Skeletal muscle satellite cell (primary cell): Measurements from ENCODE around the gene MAGEA11.
"Not testable (repeated sequence)": the region's sequence is repeated elsewhere in the genome, so short reads cannot be mapped to it uniquely, and the experiment has no call there.

Source experiments
- H3K27me3 ChIP-seq: 2 replicates; pipeline ENCODE4 v1.7.0; 2013; ENCODE audit warnings: low read length; ENCODE audit not compliant: control insufficient read depth, insufficient read depth
- H3K36me3 ChIP-seq: 2 replicates; pipeline ENCODE4 v1.7.0; 2013; ENCODE audit warnings: mild to moderate bottlenecking, control low read depth, low read length; ENCODE audit not compliant: insufficient read depth
- H3K4me1 ChIP-seq: 2 replicates; pipeline ENCODE4 v1.7.0; 2013; ENCODE audit warnings: low read length; ENCODE audit not compliant: control insufficient read depth, insufficient read depth
- H3K4me2 ChIP-seq: 2 replicates; pipeline ENCODE4 v1.7.0; 2013; ENCODE audit warnings: mild to moderate bottlenecking, low read length
- H3K4me3 ChIP-seq: 2 replicates; pipeline ENCODE4 v1.7.0; 2013; ENCODE audit warnings: low read length
- H3K9ac ChIP-seq: 2 replicates; pipeline ENCODE4 v1.7.0; 2013; ENCODE audit warnings: mild to moderate bottlenecking, low read depth, low read length, moderate library complexity
- H3K9me3 ChIP-seq: replicated peaks from 2 replicates; pipeline ENCODE4 v1.7.0; 2013; ENCODE audit warnings: mild to moderate bottlenecking, control low read depth, low read length

Gene MAGEA11

GRCh38 chrX:149692686-149693272 is 19.1 kb upstream of the MAGEA11 start:
- H3K9ac ChIP-seq, H3K4me3 ChIP-seq: not testable (repeated sequence)

GRCh38 chrX:149699761-149700160 is 12.1 kb upstream of the MAGEA11 start:
- no peak overlapping the region for H3K9ac ChIP-seq
- H3K4me3 ChIP-seq, result no peak overlapping the region
- H3K4me1 ChIP-seq, result no peaks in the 10 kb centered on the region
- no peaks in the 10 kb centered on the region for H3K27me3 ChIP-seq
- no peaks in the 10 kb centered on the region for H3K36me3 ChIP-seq
- no peaks in the 10 kb centered on the region for H3K9me3 ChIP-seq
- H3K4me2 ChIP-seq, result no peak overlapping the region

More at GRCh38 chrX:149692686-149693272, 19.1 kb upstream of the MAGEA11 start:
- H3K4me2 ChIP-seq, H3K9me3 ChIP-seq, H3K4me1 ChIP-seq, H3K36me3 ChIP-seq, H3K27me3 ChIP-seq: not testable (repeated sequence)

GRCh38 chrX:149704664-149705063 is 7.2 kb upstream of the MAGEA11 start:
- Histone ChIP-seq H3K4me2 (no peak overlapping the region), H3K9ac (no peak overlapping the region), H3K36me3 (no peaks in the 10 kb centered on the region), H3K4me3 (no peak overlapping the region), H3K27me3 (no peaks in the 10 kb centered on the region), H3K9me3 (no peaks in the 10 kb centered on the region), H3K4me1 (no peaks in the 10 kb centered on the region)

- no peak overlapping the region for H3K4me2 ChIP-seq
- no peaks in the 10 kb centered on the region for H3K9me3 ChIP-seq
- H3K4me3 ChIP-seq, result no peak overlapping the region
- H3K4me1 ChIP-seq, result no peaks in the 10 kb centered on the region
- H3K36me3 ChIP-seq, result no peaks in the 10 kb centered on the region
- no peaks in the 10 kb centered on the region for H3K27me3 ChIP-seq
- H3K9ac ChIP-seq, result no peak overlapping the region
These were observed 4.5 kb upstream of the MAGEA11 start for GRCh38 chrX:149707147-149707901.

- no peak overlapping the region for H3K4me3 ChIP-seq
- H3K27me3 ChIP-seq, result no peaks in the 10 kb centered on the region
- no peaks in the 10 kb centered on the region for H3K36me3 ChIP-seq
- H3K9me3 ChIP-seq, result no peaks in the 10 kb centered on the region
- H3K4me1 ChIP-seq, result no peaks in the 10 kb centered on the region
- no peak overlapping the region for H3K4me2 ChIP-seq
- no peak overlapping the region for H3K9ac ChIP-seq
These were observed 971 bp downstream of the MAGEA11 start for GRCh38 chrX:149712831-149713230.

GRCh38 chrX:149713279-149714050 is 1.6 kb downstream of the MAGEA11 start:
- H3K9me3 ChIP-seq, result no peaks in the 10 kb centered on the region
- H3K4me2 ChIP-seq, result no peak overlapping the region

GRCh38 chrX:149715468-149715867 is 3.6 kb downstream of the MAGEA11 start:
- no peak overlapping the region for H3K4me2 ChIP-seq

More at GRCh38 chrX:149713279-149714050, 1.6 kb downstream of the MAGEA11 start:
- Histone ChIP-seq H3K9ac (no peak overlapping the region), H3K36me3 (no peaks in the 10 kb centered on the region), H3K4me1 (no peaks in the 10 kb centered on the region), H3K27me3 (no peaks in the 10 kb centered on the region), H3K4me3 (no peak overlapping the region)

GRCh38 chrX:149716632-149717031 is 4.8 kb downstream of the MAGEA11 start:
- no peak overlapping the region for H3K4me3 ChIP-seq
- H3K9ac ChIP-seq, result no peak overlapping the region
- no peaks in the 10 kb centered on the region for H3K36me3 ChIP-seq
- no peaks in the 10 kb centered on the region for H3K4me1 ChIP-seq
- no peaks in the 10 kb centered on the region for H3K27me3 ChIP-seq
- H3K9me3 ChIP-seq, result no peaks in the 10 kb centered on the region
- no peak overlapping the region for H3K4me2 ChIP-seq

More at GRCh38 chrX:149715468-149715867, 3.6 kb downstream of the MAGEA11 start:
- H3K9me3 ChIP-seq, result no peaks in the 10 kb centered on the region
- no peaks in the 10 kb centered on the region for H3K36me3 ChIP-seq
- no peak overlapping the region for H3K4me3 ChIP-seq
- H3K27me3 ChIP-seq, result no peaks in the 10 kb centered on the region
- no peak overlapping the region for H3K9ac ChIP-seq
- H3K4me1 ChIP-seq, result no peaks in the 10 kb centered on the region

- H3K27me3 ChIP-seq, result no peaks in the 10 kb centered on the region
- H3K9me3 ChIP-seq, result no peaks in the 10 kb centered on the region
- H3K4me2 ChIP-seq, result no peak overlapping the region
- H3K9ac ChIP-seq, result no peak overlapping the region
- no peaks in the 10 kb centered on the region for H3K36me3 ChIP-seq
- no peak overlapping the region for H3K4me3 ChIP-seq
- H3K4me1 ChIP-seq, result no peaks in the 10 kb centered on the region
These were observed 5.9 kb downstream of the MAGEA11 start for GRCh38 chrX:149717803-149718202.

- Histone ChIP-seq H3K4me2 (no peak overlapping the region), H3K36me3 (no peaks in the 10 kb centered on the region), H3K4me1 (no peaks in the 10 kb centered on the region), H3K9me3 (no peaks in the 10 kb centered on the region), H3K9ac (no peak overlapping the region), H3K4me3 (no peak overlapping the region), H3K27me3 (no peaks in the 10 kb centered on the region)
These were observed 6.9 kb downstream of the MAGEA11 start for GRCh38 chrX:149718757-149719156.

- no peaks in the 10 kb centered on the region for H3K27me3 ChIP-seq
- no peak overlapping the region for H3K4me3 ChIP-seq
- no peaks in the 10 kb centered on the region for H3K36me3 ChIP-seq
- no peak overlapping the region for H3K9ac ChIP-seq
- H3K4me2 ChIP-seq, result no peak overlapping the region
- no peaks in the 10 kb centered on the region for H3K4me1 ChIP-seq
- H3K9me3 ChIP-seq, result no peaks in the 10 kb centered on the region
These were observed 8.3 kb downstream of the MAGEA11 start for GRCh38 chrX:149720021-149720689.
